Measurements from ENCODE around the gene HMOX2.

HMOX2 gene

GRCh38 chr16:4461250-4462085 lies 14.7 kb upstream of the HMOX2 start:
- no peak overlapping the region for H3K4me3 ChIP-seq (ENCODE audit: low read depth, low read length)
- no peak for DNase-seq (ENCODE audit: low read depth)

- no peak overlapping the region for H3K4me3 ChIP-seq (ENCODE audit: low read depth, low read length)
- no peak for DNase-seq (ENCODE audit: low read depth)
Observed at GRCh38 chr16:4463522-4464163, 12.6 kb upstream of the HMOX2 start.

DNA sequence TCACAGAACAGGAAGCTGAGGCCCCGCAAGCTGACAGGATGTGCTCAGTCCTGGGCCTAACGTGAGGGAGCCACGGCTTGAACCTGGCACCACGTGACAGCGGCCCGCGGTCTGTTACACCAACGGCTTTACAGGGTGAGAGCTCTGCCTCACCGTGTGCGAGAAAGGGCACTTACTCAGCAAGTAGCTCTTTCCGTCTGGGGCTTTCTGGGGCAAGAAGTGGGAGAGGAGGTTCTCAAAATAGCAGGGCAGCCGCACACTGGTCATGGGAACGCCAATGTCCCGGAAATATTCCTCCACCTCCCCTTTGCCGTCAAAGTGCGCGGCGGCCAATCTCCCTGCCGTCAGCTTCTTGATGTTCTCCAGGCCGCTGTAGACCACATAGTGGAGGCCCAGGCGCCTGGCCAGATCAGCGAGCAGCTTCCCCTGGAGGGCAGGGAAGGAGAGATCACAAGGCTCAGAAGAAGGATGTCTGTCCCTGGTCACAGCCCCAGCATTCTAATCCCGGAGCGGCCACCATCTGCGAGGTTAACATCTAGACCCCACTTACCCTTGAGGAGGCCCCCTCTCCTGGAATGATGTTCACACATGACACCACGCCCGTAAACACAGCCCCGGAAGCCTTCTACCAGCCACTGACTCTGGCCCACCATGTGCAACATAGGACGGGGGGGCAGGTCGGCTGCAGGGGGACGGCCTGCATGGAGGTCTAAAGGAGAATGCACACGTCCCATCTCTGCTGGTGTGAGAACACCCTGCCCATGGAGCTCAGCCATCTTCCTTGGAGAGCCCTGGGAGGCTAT lies 10.0 kb upstream of the HMOX2 start:
- H3K4me3 ChIP-seq (ENCODE audit: low read depth, low read length) = no peak overlapping the region
- DNase-seq (ENCODE audit: low read depth) = no peak

DNA sequence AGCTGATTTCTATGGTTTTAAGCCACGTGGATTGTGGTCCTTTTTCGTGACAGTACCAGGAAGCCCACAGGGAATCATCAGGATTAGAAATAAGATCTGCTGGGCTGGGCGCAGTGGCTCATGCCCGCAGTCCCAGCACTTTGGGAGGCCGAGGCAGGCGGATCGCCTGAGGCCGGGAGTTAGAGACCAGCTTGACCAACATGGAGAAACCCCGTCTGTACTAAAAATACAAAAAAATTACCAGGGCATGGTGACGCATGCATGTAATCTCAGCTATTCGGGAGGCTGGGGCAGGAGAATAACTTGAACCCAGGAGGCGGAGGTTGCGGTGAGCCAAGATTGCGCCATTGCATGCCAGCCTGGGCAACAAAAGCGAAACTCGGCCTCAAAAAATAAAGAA lies 8.3 kb upstream of the HMOX2 start:
- no peak for DNase-seq (ENCODE audit: low read depth)
- H3K4me3 ChIP-seq (ENCODE audit: low read depth, low read length) = no peak overlapping the region

GRCh38 chr16:4468972-4469371 lies 7.2 kb upstream of the HMOX2 start:
- no peak for DNase-seq (ENCODE audit: low read depth)
- no peak overlapping the region for H3K4me3 ChIP-seq (ENCODE audit: low read depth, low read length)

GRCh38 chr16:4471869-4472268 lies 4.3 kb upstream of the HMOX2 start:
- H3K4me3 ChIP-seq (ENCODE audit: low read depth, low read length) = no peak overlapping the region
- no peak for DNase-seq (ENCODE audit: low read depth)

GRCh38 chr16:4472880-4473279 lies 3.3 kb upstream of the HMOX2 start:
- no peak overlapping the region for H3K4me3 ChIP-seq (ENCODE audit: low read depth, low read length)
- DNase-seq (ENCODE audit: low read depth) = no peak

DNA sequence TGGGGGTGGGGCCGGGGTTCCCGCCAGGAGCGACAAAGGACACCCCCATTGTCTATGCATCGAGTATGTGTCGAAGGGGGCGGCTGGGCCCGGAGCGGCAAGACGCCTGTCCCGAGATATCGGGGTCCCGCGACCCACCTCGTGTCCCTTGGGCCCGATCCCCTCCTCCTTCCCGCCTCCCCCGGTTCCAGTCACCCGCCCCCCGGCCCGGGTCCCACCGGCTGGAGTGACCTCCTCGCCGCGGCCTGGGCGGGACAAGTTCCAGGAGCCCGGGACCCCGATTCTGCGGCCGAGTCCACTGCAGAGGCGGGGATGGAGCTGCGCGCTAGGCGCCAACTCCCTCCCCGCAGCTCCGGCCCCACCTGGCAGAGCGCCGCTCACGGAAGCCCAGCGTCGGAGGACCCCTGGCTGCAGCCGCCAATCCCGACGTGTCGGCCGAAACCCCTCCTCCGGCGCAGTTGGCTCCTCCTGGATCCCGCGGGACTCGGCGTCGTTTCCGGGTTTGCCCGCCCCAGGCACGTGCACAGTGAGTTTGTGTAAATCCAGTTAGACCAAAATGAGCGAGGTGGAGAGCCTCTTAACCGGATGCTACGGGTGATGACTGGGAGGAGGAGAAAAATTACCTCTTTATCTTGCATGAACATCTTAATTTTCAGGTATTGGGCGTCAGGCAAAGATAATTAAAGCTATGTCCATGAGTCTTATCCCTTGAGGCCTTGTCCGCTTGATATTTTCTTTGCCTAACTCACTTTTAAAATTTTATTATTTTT lies 1.8 kb upstream of the HMOX2 start, which contains the start of gene NMRAL1:
TSS of gene NMRAL1 (minus strand) at position 434 of the 770 bp plus-strand sequence. CDS start 493 bp downstream, outside the sequence.
- DNase-seq (ENCODE audit: low read depth) = peak; percentile 74
- H3K4me3 ChIP-seq (ENCODE audit: low read depth, low read length) = peak within 1 kb of the TSS; percentile 68

DNA sequence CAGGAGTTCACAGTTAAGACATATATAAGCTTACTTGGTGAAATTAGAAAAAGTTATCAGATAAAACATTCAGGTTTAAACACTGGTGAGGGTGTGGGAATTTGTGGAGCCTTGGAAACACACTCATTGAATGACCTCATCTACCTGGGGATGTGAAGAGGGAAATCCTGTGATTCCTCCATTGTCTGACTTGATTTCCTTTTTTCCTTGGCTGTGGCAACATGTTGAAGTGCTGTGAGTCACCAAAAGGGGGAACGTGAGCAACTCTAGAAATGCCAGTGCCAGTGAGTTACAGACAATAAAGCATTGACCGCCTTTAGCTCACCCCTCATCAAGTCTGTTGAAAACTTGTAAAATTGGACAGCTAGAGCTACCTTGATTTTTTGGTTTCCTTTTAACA lies 1.8 kb downstream of the HMOX2 start:
- DNase-seq (ENCODE audit: low read depth) = no peak
- H3K4me3 ChIP-seq (ENCODE audit: low read depth, low read length) = no peak overlapping the region

GRCh38 chr16:4481526-4481925 lies 5.3 kb downstream of the HMOX2 start:
- no peak for DNase-seq (ENCODE audit: low read depth)

DNA sequence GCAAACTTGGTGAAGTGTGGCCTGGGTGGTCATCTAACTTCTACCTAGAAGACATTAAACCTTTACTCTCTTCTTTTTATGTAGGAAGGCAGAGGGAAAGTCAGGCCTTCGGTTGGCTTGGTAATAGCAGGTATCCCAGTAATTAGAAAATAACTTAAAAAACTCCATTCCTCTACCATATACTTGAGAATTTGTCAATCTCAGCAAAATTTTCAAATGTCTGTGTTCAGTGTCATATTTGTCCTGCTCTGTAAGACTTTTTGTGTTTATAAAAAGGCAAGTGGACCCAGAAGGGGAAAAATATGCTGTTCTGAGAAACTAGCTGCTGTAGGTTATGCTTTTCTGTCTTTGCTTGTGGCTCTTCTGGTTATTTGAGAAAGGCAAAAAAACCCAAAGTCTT lies 5.8 kb downstream of the HMOX2 start:
- no peak overlapping the region for H3K4me3 ChIP-seq (ENCODE audit: low read depth, low read length)
- DNase-seq (ENCODE audit: low read depth) = no peak

More at GRCh38 chr16:4481526-4481925, 5.3 kb downstream of the HMOX2 start:
- no peak overlapping the region for H3K4me3 ChIP-seq (ENCODE audit: low read depth, low read length)

- no peak for DNase-seq (ENCODE audit: low read depth)
- no peak overlapping the region for H3K4me3 ChIP-seq (ENCODE audit: low read depth, low read length)
Observed at GRCh38 chr16:4486126-4486893, 10.1 kb downstream of the HMOX2 start.

DNA sequence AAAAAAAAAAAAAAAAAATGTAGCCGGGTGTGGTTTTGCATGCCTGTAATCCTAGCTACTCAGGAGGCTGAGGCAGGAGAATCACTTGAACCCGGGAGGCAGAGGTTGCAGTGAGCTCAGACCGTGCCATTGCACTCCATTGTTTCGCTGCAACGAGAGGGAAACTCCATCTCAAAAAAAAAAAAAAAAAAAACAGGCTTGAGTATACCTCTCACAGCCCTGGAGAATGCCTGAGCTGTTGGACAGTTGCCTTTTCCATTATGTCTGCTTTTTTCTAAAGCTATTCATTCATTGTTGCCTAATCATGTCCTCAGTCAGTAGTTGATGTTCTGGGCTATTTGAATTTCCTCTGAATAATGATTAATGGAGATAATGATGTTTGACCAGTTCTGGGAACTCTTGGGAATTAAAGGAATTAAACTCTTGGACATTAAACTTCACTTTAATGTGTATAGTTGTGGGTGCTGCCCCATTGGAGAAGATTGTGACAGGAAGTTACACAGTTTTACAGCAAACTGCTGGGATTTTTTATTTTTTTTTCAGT lies 11.8 kb downstream of the HMOX2 start:
- H3K4me3 ChIP-seq (ENCODE audit: low read depth, low read length) = no peak overlapping the region
- no peak for DNase-seq (ENCODE audit: low read depth)

DNA sequence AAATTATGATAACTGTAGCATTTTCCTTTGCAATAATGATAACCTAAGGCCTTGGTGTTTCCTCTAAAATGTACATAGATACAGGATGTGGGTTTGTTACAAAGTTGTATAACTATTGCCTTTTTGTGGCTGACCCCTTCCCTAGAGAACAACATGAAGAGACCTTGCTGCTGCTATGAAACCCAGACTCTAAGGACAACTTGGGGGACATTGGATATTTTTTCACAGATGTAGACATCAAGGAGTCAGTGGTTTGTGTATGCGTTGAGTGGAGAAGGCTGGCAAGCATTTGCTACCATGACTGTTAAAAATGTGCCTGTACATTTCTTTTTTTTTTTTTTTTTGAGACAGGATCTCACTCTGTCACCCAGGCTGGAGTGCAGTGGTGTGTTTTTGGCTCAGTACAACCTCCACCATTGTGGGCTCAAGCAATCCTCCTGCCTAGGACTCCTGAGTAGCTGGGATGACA lies 12.3 kb downstream of the HMOX2 start:
- DNase-seq (ENCODE audit: low read depth) = no peak
- no peak overlapping the region for H3K4me3 ChIP-seq (ENCODE audit: low read depth, low read length)

DNA sequence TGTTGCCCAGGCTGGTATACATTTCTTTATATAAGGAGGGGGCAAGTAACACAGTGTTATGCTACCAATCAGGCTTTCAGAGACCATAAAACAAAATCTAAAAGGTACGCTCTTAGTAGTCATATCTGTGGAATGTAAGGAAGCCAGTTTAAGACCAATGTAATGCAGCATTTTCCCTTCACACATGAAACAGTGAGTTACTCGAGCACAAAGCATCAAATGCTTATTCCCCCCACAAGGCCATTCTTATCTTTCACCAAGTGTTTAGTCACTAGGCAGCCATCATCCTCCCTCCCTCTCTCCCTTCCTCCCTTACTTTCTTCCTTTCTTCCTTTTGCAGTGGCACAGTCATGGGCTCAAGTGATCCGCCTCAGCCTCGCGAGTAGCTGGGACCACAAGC lies 12.8 kb downstream of the HMOX2 start:
- H3K4me3 ChIP-seq (ENCODE audit: low read depth, low read length) = no peak overlapping the region
- DNase-seq (ENCODE audit: low read depth) = no peak

GRCh38 chr16:4491898-4492297 lies 15.7 kb downstream of the HMOX2 start:
- DNase-seq (ENCODE audit: low read depth) = no peak
- H3K4me3 ChIP-seq (ENCODE audit: low read depth, low read length) = no peak overlapping the region

DNA sequence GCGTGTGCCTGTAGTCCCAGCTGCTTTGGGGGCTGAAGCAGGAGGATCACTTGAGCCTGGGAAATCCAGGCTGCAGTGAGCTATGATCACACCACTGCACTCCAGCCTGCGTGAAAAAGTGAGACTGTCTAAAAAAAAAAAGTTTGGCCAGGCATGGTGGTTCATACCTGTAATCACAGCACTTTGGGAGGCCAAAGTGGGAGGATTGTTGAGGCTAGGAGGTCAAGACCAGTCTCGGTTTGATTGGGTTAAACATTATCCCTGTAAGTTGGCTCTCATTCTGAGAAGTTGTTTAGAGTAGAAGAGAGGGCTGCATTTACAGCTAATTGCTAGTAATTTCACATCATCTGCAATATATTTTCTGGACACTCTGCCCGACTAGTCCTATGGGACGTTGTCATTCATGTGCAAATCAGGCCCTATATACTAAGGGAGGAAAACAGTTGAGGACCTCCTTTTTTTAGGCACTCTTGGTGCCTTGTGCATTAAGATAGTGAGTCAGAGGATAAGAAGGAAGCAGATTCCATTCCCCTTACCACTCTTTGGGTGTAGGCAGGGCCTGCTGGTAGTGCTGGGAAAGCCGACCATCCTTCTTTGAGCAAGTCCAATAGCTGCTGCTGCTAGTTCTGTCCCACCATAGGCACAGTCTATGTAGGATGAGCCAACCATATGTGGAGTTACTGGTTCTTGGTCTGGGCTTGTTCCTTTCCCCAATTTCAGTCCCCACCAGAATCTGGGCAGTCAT lies 18.7 kb downstream of the HMOX2 start:
- no peak for DNase-seq (ENCODE audit: low read depth)
- H3K4me3 ChIP-seq (ENCODE audit: low read depth, low read length) = no peak overlapping the region

GRCh38 chr16:4495766-4496165 lies 19.6 kb downstream of the HMOX2 start:
- H3K4me3 ChIP-seq (ENCODE audit: low read depth, low read length) = no peak overlapping the region

More at GRCh38 chr16:4495766-4496165, 19.6 kb downstream of the HMOX2 start:
- DNase-seq (ENCODE audit: low read depth) = no peak

Measured in skeletal muscle cell (primary cell).